Mesenchymal stem cell (in vitro differentiated cells and primary cell): ENCODE data around the gene HORMAD2.
"Not testable (repeated sequence)": the region's sequence is repeated elsewhere in the genome, so short reads cannot be mapped to it uniquely, and the experiment has no call there.

Source experiments
- DNase-seq: peaks from one replicate; pipeline ENCODE4 v3.0.0-alpha.2; 2013
- H2AFZ ChIP-seq: one replicate; pipeline ENCODE4 v1.6.1; 2013; ENCODE audit warnings: low read depth, mild to moderate bottlenecking, control low read depth, inconsistent platforms, low read length, moderate library complexity
- H2AK5ac ChIP-seq: 2 replicates; pipeline ENCODE4 v1.6.1; 2013; ENCODE audit warnings: low read length, moderate library complexity, mild to moderate bottlenecking, inconsistent platforms; ENCODE audit not compliant: severe bottlenecking
- H2BK120ac ChIP-seq: one replicate; pipeline ENCODE4 v1.6.1; 2013; ENCODE audit warnings: low read depth, mild to moderate bottlenecking, inconsistent platforms, low read length, moderate library complexity
- H2BK12ac ChIP-seq, 2 experiments: one replicate each; pipeline ENCODE4 v1.6.1; 2013; ENCODE audit warnings: inconsistent platforms in 2 of 2, low read length in 2 of 2, mild to moderate bottlenecking in 2 of 2, moderate library complexity in 2 of 2, control low read depth in 1 of 2
- H2BK15ac ChIP-seq: one replicate; pipeline ENCODE4 v1.6.1; 2013; ENCODE audit warnings: mild to moderate bottlenecking, low read depth, inconsistent platforms; ENCODE audit not compliant: poor library complexity, severe bottlenecking
- H2BK5ac ChIP-seq: 2 replicates; pipeline ENCODE4 v1.6.1; 2013; ENCODE audit warnings: low read depth, mild to moderate bottlenecking, low read length, control low read depth, inconsistent platforms; ENCODE audit not compliant: poor library complexity, severe bottlenecking
- H3K14ac ChIP-seq, 2 experiments: one replicate each; pipeline ENCODE4 v1.6.1; 2013; ENCODE audit warnings: inconsistent platforms in 2 of 2, low read length in 2 of 2, control low read depth in 1 of 2, mild to moderate bottlenecking in 1 of 2, moderate library complexity in 1 of 2
- H3K18ac ChIP-seq, 2 experiments: one replicate each; pipeline ENCODE4 v1.6.1; 2013; ENCODE audit warnings: inconsistent platforms in 2 of 2, low read length in 2 of 2, control low read depth in 1 of 2, low read depth in 1 of 2, mild to moderate bottlenecking in 1 of 2
- H3K23ac ChIP-seq, 2 experiments: one replicate each; pipeline ENCODE4 v1.6.1; 2013; ENCODE audit warnings: inconsistent platforms in 2 of 2, low read length in 2 of 2, mild to moderate bottlenecking in 2 of 2, moderate library complexity in 2 of 2, control low read depth in 1 of 2
- H3K27ac ChIP-seq: 2 replicates; pipeline ENCODE4 v1.5.1; 2013; ENCODE audit warnings: mild to moderate bottlenecking, moderate library complexity, low read length, control low read depth, inconsistent platforms; ENCODE audit not compliant: poor library complexity, severe bottlenecking
- H3K27me3 ChIP-seq, 2 experiments: 2 replicates each; pipeline versions ENCODE4 v1.6.1 to v1.7.0; 2013; ENCODE audit warnings: low read length in 2 of 2, mild to moderate bottlenecking in 2 of 2, moderate library complexity in 2 of 2, control low read depth in 1 of 2, inconsistent platforms in 1 of 2; ENCODE audit not compliant: control insufficient read depth in 1 of 2, insufficient read depth in 1 of 2
- H3K36me3 ChIP-seq, 2 experiments: 2 replicates each; pipeline versions ENCODE4 v1.6.1 to v1.7.0; 2013; ENCODE audit warnings: low read length in 2 of 2, control low read depth in 1 of 2, inconsistent platforms in 1 of 2, low read depth in 1 of 2, mild to moderate bottlenecking in 1 of 2; ENCODE audit not compliant: insufficient read depth in 2 of 2, control insufficient read depth in 1 of 2
- H3K4ac ChIP-seq, 2 experiments: one replicate each; pipeline ENCODE4 v1.6.1; 2013; ENCODE audit warnings: inconsistent platforms in 2 of 2, low read length in 2 of 2, mild to moderate bottlenecking in 2 of 2, moderate library complexity in 2 of 2, control low read depth in 1 of 2, low read depth in 1 of 2
- H3K4me1 ChIP-seq: 2 replicates; pipeline ENCODE4 v1.6.1; 2013; ENCODE audit warnings: low read depth, low read length, control low read depth; ENCODE audit not compliant: control insufficient read depth, insufficient read depth
- H3K4me2 ChIP-seq: 2 replicates; pipeline ENCODE4 v1.6.1; 2013; ENCODE audit warnings: low read length, mild to moderate bottlenecking, inconsistent platforms; ENCODE audit not compliant: poor library complexity, severe bottlenecking
- H3K4me3 ChIP-seq, 2 experiments: 2 replicates each; pipeline versions ENCODE4 v1.5.1 to v1.7.0; 2013; ENCODE audit warnings: low read length in 2 of 2, mild to moderate bottlenecking in 2 of 2, control low read depth in 1 of 2, low read depth in 1 of 2; ENCODE audit not compliant: insufficient read depth in 1 of 2
- H3K79me1 ChIP-seq: replicated peaks from 2 replicates; pipeline ENCODE4 v1.6.1; 2013; ENCODE audit warnings: mild to moderate bottlenecking, control low read depth, low read length, inconsistent platforms; ENCODE audit not compliant: poor library complexity, severe bottlenecking
- H3K9ac ChIP-seq: 2 replicates; pipeline ENCODE4 v1.7.0; 2013; ENCODE audit warnings: mild to moderate bottlenecking, low read length, moderate library complexity
- H3K9me3 ChIP-seq: 2 replicates; pipeline ENCODE4 v1.7.0; 2013; ENCODE audit warnings: mild to moderate bottlenecking, low read length; ENCODE audit not compliant: control insufficient read depth
- H4K8ac ChIP-seq: one replicate; pipeline ENCODE4 v1.6.1; 2013; ENCODE audit warnings: inconsistent platforms, mild to moderate bottlenecking, low read length, moderate library complexity
- H4K91ac ChIP-seq: one replicate; pipeline ENCODE4 v1.6.1; 2013; ENCODE audit warnings: mild to moderate bottlenecking, low read length, inconsistent platforms
- WGBS: methylation state at CpG from one replicate; pipeline ENCODE4 v1.1.7; 2013; ENCODE audit warnings: mixed read lengths; 5-methylcytosine and 5-hydroxymethylcytosine counted together

HORMAD2 gene

GRCh38 chr22:30056015-30056414, 24.2 kb upstream of the HORMAD2 start:
- Histone ChIP-seq H3K4me3 (no peak overlapping the region), H3K9ac (no peak overlapping the region), H2AK5ac (no peak overlapping the region), H3K23ac (no peak overlapping the region), H2BK12ac (no peak overlapping the region), H3K9me3 (no peaks in the 10 kb centered on the region), H2BK15ac (no peak overlapping the region), H3K14ac (no peak overlapping the region), H3K27me3 (no peaks in the 10 kb centered on the region), H3K4me2 (no peak overlapping the region), H3K27ac (no peak overlapping the region), H3K18ac (no peak overlapping the region), H3K4me1 (no peaks in the 10 kb centered on the region), H2BK120ac (no peak overlapping the region), H4K8ac (no peak overlapping the region), H3K4ac (no peak overlapping the region), H3K36me3 (no peaks in the 10 kb centered on the region), H4K91ac (no peak overlapping the region), H2BK5ac (no peak overlapping the region), H3K79me1 (no peaks in the 10 kb centered on the region), H2AFZ (no peak overlapping the region)
- 100% methylated on average over 1 of the region's 1 CpG for WGBS
- DNase-seq, result no peak

- Histone ChIP-seq H4K8ac (no peak overlapping the region), H3K9me3 (no peaks in the 10 kb centered on the region), H2AFZ (no peak overlapping the region), H3K18ac (no peak overlapping the region), H4K91ac (no peak overlapping the region), H3K4me3 (no peak overlapping the region), H3K9ac (no peak overlapping the region), H2BK5ac (no peak overlapping the region), H2AK5ac (no peak overlapping the region), H3K4ac (no peak overlapping the region), H3K23ac (no peak overlapping the region), H3K36me3 (no peaks in the 10 kb centered on the region), H3K4me1 (no peaks in the 10 kb centered on the region), H3K79me1 (no peaks in the 10 kb centered on the region), H3K4me2 (no peak overlapping the region), H3K27me3 (no peaks in the 10 kb centered on the region), H3K14ac (no peak overlapping the region), H2BK12ac (no peak overlapping the region), H3K27ac (no peak overlapping the region), H2BK15ac (no peak overlapping the region), H2BK120ac (no peak overlapping the region)
- no CpG with 5 or more reads among the region's 1 CpG for WGBS
- DNase-seq, result no peak
Measured at GRCh38 chr22:30057375-30057774, 22.9 kb upstream of the HORMAD2 start.

DNA sequence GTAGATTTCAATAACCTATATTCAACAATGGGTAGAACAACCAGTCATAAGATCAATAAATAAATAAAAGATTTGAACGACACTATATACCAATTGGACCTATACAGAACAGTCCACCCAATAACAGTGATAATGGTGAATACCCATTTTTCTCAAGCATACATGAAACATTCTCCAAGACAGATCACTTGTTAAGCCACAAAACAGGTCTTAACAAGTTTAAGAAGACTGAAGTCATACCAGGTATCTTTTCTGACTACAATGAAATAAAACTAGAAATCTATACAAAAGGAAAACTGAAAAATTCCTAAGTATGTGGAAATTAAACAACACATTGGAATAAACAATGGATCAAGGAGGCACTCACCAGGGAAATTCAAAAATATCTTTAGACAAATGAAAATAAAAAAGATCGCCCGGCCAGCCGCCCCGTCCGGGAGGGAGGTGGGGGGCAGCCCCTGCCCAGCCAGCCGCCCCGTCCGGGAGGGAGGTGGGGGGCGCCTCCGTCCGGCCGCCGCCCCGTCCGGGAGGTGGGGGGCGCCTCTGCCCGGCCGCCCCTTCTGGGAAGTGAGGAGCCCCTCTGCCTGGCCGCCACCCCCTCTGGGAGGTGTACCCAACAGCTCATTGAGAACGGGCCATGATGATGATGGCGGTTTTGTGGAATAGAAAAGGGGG, 20.8 kb upstream of the HORMAD2 start:
- not testable (repeated sequence) for H3K4me1 ChIP-seq, H3K14ac ChIP-seq, H3K27me3 ChIP-seq, H2BK15ac ChIP-seq, H3K4me3 ChIP-seq, H3K4ac ChIP-seq, H2AK5ac ChIP-seq, H2AFZ ChIP-seq, H3K79me1 ChIP-seq, H3K4me2 ChIP-seq, H2BK12ac ChIP-seq, H3K18ac ChIP-seq, H4K91ac ChIP-seq, H3K23ac ChIP-seq, H3K36me3 ChIP-seq, H2BK120ac ChIP-seq, H2BK5ac ChIP-seq, H3K27ac ChIP-seq, DNase-seq, H4K8ac ChIP-seq, H3K9ac ChIP-seq
- WGBS, result 100% methylated on average over 1 of the region's 22 CpGs
- H3K9me3 ChIP-seq, result peaks cover 14% of the 10 kb centered on the region

DNA sequence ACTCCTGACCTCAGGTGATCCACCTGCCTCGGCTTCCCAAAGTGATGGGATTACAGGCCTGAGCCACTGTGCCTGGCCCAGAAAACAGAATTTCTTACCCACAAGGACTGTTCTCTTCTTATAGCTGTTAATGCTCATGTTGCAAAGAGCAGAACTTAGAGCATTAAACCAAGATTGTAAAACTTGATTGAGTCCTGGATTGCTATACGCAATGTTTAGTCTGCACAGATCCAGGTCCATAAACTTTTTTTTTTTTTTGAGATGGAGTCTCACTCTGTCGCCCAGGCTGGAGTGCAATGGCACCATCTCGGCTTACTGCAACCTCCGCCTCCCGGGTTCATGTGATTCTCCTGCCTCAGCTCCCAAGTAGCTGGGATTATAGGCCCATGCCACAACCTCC, 19.2 kb upstream of the HORMAD2 start:
- not testable (repeated sequence) for H2AFZ ChIP-seq, H3K4me2 ChIP-seq, H3K4me1 ChIP-seq, H2BK12ac ChIP-seq, H2BK120ac ChIP-seq, H3K14ac ChIP-seq, H3K23ac ChIP-seq, H3K79me1 ChIP-seq, H4K91ac ChIP-seq, H4K8ac ChIP-seq, H3K4me3 ChIP-seq, H3K27ac ChIP-seq, DNase-seq, H3K36me3 ChIP-seq, H3K27me3 ChIP-seq, H3K4ac ChIP-seq, H3K18ac ChIP-seq, H2BK5ac ChIP-seq, H2BK15ac ChIP-seq, H3K9ac ChIP-seq, H2AK5ac ChIP-seq
- WGBS, result 90% methylated on average over 6 of the region's 6 CpGs
- H3K9me3 ChIP-seq, result peaks cover 24% of the 10 kb centered on the region
